K562 (cell line): Measurements from ENCODE around the gene CACYBP. TPM values are rescaled to one million over a fixed set of nuclear protein-coding genes. Genes with fewer than 3 reads are reported as not detected.
A peak's percentile ranks its signal among the peaks of the same experiment; 100 is the strongest.

Experiments used
- ATAC-seq: fragments of 200-7000 bp; cut with Tn5 transposase; 3 replicates; pipeline ENCODE4 v1.9.1; 2020; ENCODE audit warnings: moderate library complexity
- BruUV-seq: library from RNA; stranded (reverse); fragments of 400-500 nt; replicated peaks from 2 replicates; lab custom pipeline; 2021; lab: Mats Ljungman, UMichigan
- CTCF ChIA-PET: fragments of 300-600 bp; formaldehyde crosslinking; extraction: SDS; loops from one replicate; lab custom pipeline; 2021; ENCODE audit warnings: low intra/inter-chr PET ratio; lab: Yijun Ruan, JAX
- POLR2A ChIA-PET: fragments of 300-600, 350-650 bp; sonication (Branson Sonifier 250); formaldehyde crosslinking; extraction: SDS; loops from one replicate; lab custom pipeline; 2021; ENCODE audit warnings: antibody characterized with exemption, inconsistent platforms; lab: Yijun Ruan, JAX
- DNase-seq, 4 experiments: peaks; one replicate each; pipeline versions ENCODE4 v3.0.0 to v3.0.0-alpha.2; 2011 to 2018; ENCODE audit warnings: low spot score in 3 of 4, mixed read lengths in 3 of 4; ENCODE audit errors: extremely low read depth in 1 of 4
- FAIRE-seq: peaks from 2 replicates; lab custom pipeline; 2011; peaks lifted over from hg19 to GRCh38; lab: Jason Lieb, UNC
- H2AFZ ChIP-seq: 2 replicates; pipeline ENCODE4 v1.6.0; 2011; ENCODE audit warnings: low read depth, low read length, control low read depth, inconsistent platforms
- H3K27ac ChIP-seq: fragments of 200-600 bp; 3 replicates; pipeline ENCODE4 v1.8.0; 2011; ENCODE audit warnings: low read depth, mild to moderate bottlenecking, control low read depth, inconsistent platforms, low read length, moderate library complexity, mixed read lengths; ENCODE audit errors: extremely low read depth
- H3K27me3 ChIP-seq, 2 experiments: fragments of 300-600 bp in 1 of 2; 2 replicates in 1 of 2; 3 replicates in 1 of 2; pipeline versions ENCODE4 v1.6.0 to v1.8.0; 2011; ENCODE audit warnings: inconsistent platforms in 2 of 2, low read length in 2 of 2, mild to moderate bottlenecking in 1 of 2, mixed read lengths in 1 of 2, moderate library complexity in 1 of 2; ENCODE audit not compliant: control insufficient read depth in 2 of 2, insufficient read depth in 2 of 2
- H3K36me3 ChIP-seq: fragments of 300-600 bp; 3 replicates; pipeline ENCODE4 v1.8.0; 2011; ENCODE audit warnings: mild to moderate bottlenecking, low read length, inconsistent platforms; ENCODE audit not compliant: control insufficient read depth, insufficient read depth
- H3K4me1 ChIP-seq, 2 experiments: fragments of 200-600 bp in 1 of 2; replicated peaks in 1 of 2; 2 replicates in 1 of 2; 3 replicates in 1 of 2; pipeline versions ENCODE4 v1.5.1 to v1.8.0; 2011; ENCODE audit warnings: inconsistent platforms in 2 of 2, low read length in 2 of 2, mild to moderate bottlenecking in 1 of 2, mixed read lengths in 1 of 2, moderate library complexity in 1 of 2; ENCODE audit not compliant: control insufficient read depth in 2 of 2, insufficient read depth in 2 of 2
- H3K4me2 ChIP-seq: 2 replicates; pipeline ENCODE4 v1.6.1; 2011; ENCODE audit warnings: low read length, control low read depth, inconsistent platforms, mixed read lengths; ENCODE audit not compliant: insufficient read depth
- H3K4me3 ChIP-seq: fragments of 200-600 bp; sonication (generic), shearing (Covaris generic); 2 replicates; pipeline ENCODE4 v1.5.1; 2016; ENCODE audit warnings: control low read depth, inconsistent platforms
- H3K79me2 ChIP-seq: fragments of 200-600 bp; 3 replicates; pipeline ENCODE4 v1.8.0; 2011; ENCODE audit warnings: low read length, inconsistent platforms; ENCODE audit not compliant: control insufficient read depth, insufficient read depth
- H3K9ac ChIP-seq, 2 experiments: 2 replicates each; pipeline versions ENCODE4 v1.6.0 to v1.6.1; 2011; ENCODE audit warnings: low read depth in 2 of 2, low read length in 2 of 2, control low read depth in 1 of 2, inconsistent platforms in 1 of 2, mild to moderate bottlenecking in 1 of 2, mixed read lengths in 1 of 2; ENCODE audit not compliant: insufficient read depth in 1 of 2
- H3K9me1 ChIP-seq: one replicate; pipeline ENCODE4 v1.6.0; 2011; ENCODE audit warnings: inconsistent platforms, mild to moderate bottlenecking, low read length, moderate library complexity; ENCODE audit not compliant: control insufficient read depth, insufficient read depth
- H3K9me3 ChIP-seq: replicated peaks from 2 replicates; pipeline ENCODE4 v1.5.1; 2011; ENCODE audit warnings: low read depth, low read length, inconsistent platforms; ENCODE audit not compliant: control insufficient read depth, insufficient read depth
- H4K20me1 ChIP-seq: replicated peaks from 2 replicates; pipeline ENCODE4 v1.6.1; 2011; ENCODE audit warnings: low read length, inconsistent platforms, mixed read lengths; ENCODE audit not compliant: control insufficient read depth, insufficient read depth
- BCOR ChIP-seq: fragments of 450-650 bp; IDR thresholded peaks from 2 replicates; pipeline ENCODE4 v1.6.1; 2016
- C11orf30 ChIP-seq: fragments of 450-650 bp; IDR thresholded peaks from 2 replicates; pipeline ENCODE4 v1.6.1; 2016; ENCODE audit warnings: low read depth, mild to moderate bottlenecking
- NR2C1 ChIP-seq, 2 experiments: fragments of 450-650 bp; IDR thresholded peaks; 2 replicates each; pipeline ENCODE4 v1.6.1; 2017; ENCODE audit warnings: mild to moderate bottlenecking in 2 of 2, antibody characterized with exemption in 1 of 2, inconsistent platforms in 1 of 2, missing compliant biosample characterization in 1 of 2, missing genetic modification characterization in 1 of 2
- TEAD4 ChIP-seq, 2 experiments: sonication (generic) in 1 of 2; formaldehyde crosslinking in 1 of 2; IDR thresholded peaks; 2 replicates each; pipeline versions ENCODE4 v1.6.1 to v1.8.0; 2012 to 2022; ENCODE audit warnings: borderline replicate concordance in 1 of 2, inconsistent platforms in 1 of 2, low read length in 1 of 2, mild to moderate bottlenecking in 1 of 2, missing genetic modification reagents in 1 of 2
- ZBTB1 ChIP-seq: sonication (generic); formaldehyde crosslinking; IDR thresholded peaks from 2 replicates; pipeline ENCODE4 v1.8.1; 2023; ENCODE audit warnings: missing genetic modification reagents, low read depth, mild to moderate bottlenecking, borderline replicate concordance
- ZNF431 ChIP-seq: sonication (generic); formaldehyde crosslinking; IDR thresholded peaks from 2 replicates; pipeline ENCODE4 v1.8.0; 2022; ENCODE audit warnings: mild to moderate bottlenecking, missing genetic modification reagents
- WGBS: fragments of 100-300 bp; shearing (Covaris generic); methylation state at CpG from one replicate; pipeline ENCODE4 v1.1.6; 2016; ENCODE audit warnings: low coverage, mixed read lengths; ENCODE audit not compliant: insufficient coverage; ENCODE audit errors: missing lambda C conversion rate; 5-methylcytosine and 5-hydroxymethylcytosine counted together
- in situ Hi-C: fragments of 300-500 bp; cut with MboI; formaldehyde crosslinking; loops from 4 replicates; pipeline ENCODE4 v1.15.0; 2018; ENCODE audit warnings: inconsistent platforms, mixed read lengths
- intact Hi-C: fragments of 100-400 bp; cut with micrococcal nuclease; formaldehyde crosslinking; loops from 2 replicates; pipeline ENCODE4 v1.14.2; 2022
- polyA plus RNA-seq, 8 experiments: library from polyadenylated mRNA; depleted of rRNA in 4 of 8; stranded (reverse) in 5 of 8; unstranded in 3 of 8; fragments of >200 nt; fragmentation: Nextera tagmentation in 2 of 8; fragmentation: Illumina TruSeq in 1 of 8; extraction: Ambion mirVana in 2 of 8; extraction: Trizol in 1 of 8; gene quantifications; 2 replicates each; pipeline versions ENCODE4 v1.2.1 to v1.2.3, GENCODE V29; 2011 to 2014; ENCODE audit warnings: inconsistent platforms in 1 of 8, missing spikeins in 1 of 8
- total RNA-seq, 7 experiments: library from RNA; depleted of rRNA in 6 of 7; stranded (reverse); fragments of >200 nt in 6 of 7; fragmentation: Illumina TruSeq in 2 of 7; extraction: Trizol in 2 of 7; gene quantifications; 2 replicates each; pipeline versions ENCODE4 v1.2.1 to v1.2.3, GENCODE V29; 2011 to 2021; ENCODE audit warnings: low replicate concordance in 1 of 7
- TF ChIP-seq, protein P1 (sequence below): fragments of 450-650 bp; IDR thresholded peaks from 2 replicates; pipeline ENCODE4 v1.6.1; 2016; ENCODE audit warnings: mild to moderate bottlenecking, moderate library complexity

The CACYBP gene
- total and polyA plus RNA-seq, 9 of the 15 experiments (the other 6 are each of a cell fraction or from before 2014, with no cell fraction given), result 147 to 1,576 (median 488) TPM

DNA sequence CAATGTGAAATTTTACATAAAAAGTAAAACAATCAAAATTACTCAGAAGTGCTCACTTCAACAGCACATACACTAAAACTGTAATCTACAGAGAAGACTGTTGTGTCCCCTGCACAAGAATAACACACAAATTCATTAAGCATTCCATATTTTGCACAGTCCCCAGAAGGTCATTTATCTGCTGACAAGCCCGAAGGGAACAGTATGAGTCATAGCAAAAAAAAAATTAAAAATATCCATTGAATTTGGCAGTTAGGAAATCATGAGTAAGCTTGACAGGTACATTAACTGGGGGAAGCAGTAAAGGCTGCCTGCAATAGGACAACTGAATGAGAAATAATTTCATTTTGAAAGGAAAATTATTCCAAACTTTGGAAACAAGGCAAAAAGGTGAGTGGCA is 3.3 kb upstream of the CACYBP start (continued):
- TF ChIP-seq C11orf30 (peak; percentile 25; the same call in 1 of the 2 replicates), ZBTB1 (CRISPR knock-in tag) (no peak), BCOR (no peak), NR2C1 (IDR thresholded peaks at IDR 0.05) (0 out of 2 replicates have a peak, but pooled peaks have one; percentile 12), NR2C1 (tag; IDR thresholded peaks at IDR 0.05) (no peak), TEAD4 (IDR thresholded peaks at IDR 0.05; ENCODE audit: low read length) (no peak), TEAD4 (CRISPR knock-in tag; IDR thresholded peaks at IDR 0.05; ENCODE audit: borderline replicate concordance) (no peak)

DNA sequence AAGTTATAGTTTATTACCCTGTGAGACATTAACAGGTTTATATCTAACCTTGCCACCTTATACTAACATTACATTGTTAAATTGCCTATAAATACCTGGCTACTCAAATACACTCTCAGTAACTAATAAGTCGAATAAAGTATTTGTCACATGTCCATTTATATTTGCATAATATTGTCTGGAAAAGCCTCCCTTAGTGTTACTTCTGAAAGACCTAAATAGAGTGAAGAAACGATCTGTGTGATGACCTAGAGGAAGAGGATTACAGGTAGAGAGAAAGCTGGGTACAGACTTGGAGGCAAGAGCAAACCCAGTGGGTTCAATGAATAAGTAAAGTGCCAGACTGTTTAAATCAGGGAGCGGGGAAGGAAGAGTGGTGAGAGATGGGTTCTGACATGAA is 2.7 kb upstream of the CACYBP start:
- Histone ChIP-seq H3K79me2 (peaks cover 46% of the 10 kb centered on the region), H2AFZ (no peak overlapping the region), H3K4me2 (no peak overlapping the region), H3K9ac (peak overlapping the region in 1 of 2 experiments; percentile 41; a peak in 2 of 4 replicates), H3K36me3 (peaks cover 16% of the 10 kb centered on the region), H3K4me1 (peaks cover 10 to 23% of the 10 kb centered on the region in 2 experiments; a peak in 3 of 5 replicates), H3K9me3 (no peaks in the 10 kb centered on the region), H3K9me1 (no peaks in the 10 kb centered on the region), H3K4me3 (no peak overlapping the region), H4K20me1 (no peaks in the 10 kb centered on the region; the same call in none of the 2 replicates), H3K27me3 (no peaks in the 10 kb centered on the region), H3K27ac (peak overlapping the region; percentile 64; the same call in 2 of the 3 replicates)
- ChIA-PET CTCF (interaction anchor here (1.2 to 3.5 kb wide), 3 partner anchors 225 to 227 kb away, joined by 3 to 38 read pairs (median 13); no protein-coding TSS in a partner anchor), POLR2A (interaction anchor here (0.5 to 1.2 kb wide), 5 partner anchors 10 to 862 kb away, joined by 3 to 4 read pairs (median 3); no protein-coding TSS in a partner anchor)
- FAIRE-seq, result no peak
- TF ChIP-seq, protein P1, sequence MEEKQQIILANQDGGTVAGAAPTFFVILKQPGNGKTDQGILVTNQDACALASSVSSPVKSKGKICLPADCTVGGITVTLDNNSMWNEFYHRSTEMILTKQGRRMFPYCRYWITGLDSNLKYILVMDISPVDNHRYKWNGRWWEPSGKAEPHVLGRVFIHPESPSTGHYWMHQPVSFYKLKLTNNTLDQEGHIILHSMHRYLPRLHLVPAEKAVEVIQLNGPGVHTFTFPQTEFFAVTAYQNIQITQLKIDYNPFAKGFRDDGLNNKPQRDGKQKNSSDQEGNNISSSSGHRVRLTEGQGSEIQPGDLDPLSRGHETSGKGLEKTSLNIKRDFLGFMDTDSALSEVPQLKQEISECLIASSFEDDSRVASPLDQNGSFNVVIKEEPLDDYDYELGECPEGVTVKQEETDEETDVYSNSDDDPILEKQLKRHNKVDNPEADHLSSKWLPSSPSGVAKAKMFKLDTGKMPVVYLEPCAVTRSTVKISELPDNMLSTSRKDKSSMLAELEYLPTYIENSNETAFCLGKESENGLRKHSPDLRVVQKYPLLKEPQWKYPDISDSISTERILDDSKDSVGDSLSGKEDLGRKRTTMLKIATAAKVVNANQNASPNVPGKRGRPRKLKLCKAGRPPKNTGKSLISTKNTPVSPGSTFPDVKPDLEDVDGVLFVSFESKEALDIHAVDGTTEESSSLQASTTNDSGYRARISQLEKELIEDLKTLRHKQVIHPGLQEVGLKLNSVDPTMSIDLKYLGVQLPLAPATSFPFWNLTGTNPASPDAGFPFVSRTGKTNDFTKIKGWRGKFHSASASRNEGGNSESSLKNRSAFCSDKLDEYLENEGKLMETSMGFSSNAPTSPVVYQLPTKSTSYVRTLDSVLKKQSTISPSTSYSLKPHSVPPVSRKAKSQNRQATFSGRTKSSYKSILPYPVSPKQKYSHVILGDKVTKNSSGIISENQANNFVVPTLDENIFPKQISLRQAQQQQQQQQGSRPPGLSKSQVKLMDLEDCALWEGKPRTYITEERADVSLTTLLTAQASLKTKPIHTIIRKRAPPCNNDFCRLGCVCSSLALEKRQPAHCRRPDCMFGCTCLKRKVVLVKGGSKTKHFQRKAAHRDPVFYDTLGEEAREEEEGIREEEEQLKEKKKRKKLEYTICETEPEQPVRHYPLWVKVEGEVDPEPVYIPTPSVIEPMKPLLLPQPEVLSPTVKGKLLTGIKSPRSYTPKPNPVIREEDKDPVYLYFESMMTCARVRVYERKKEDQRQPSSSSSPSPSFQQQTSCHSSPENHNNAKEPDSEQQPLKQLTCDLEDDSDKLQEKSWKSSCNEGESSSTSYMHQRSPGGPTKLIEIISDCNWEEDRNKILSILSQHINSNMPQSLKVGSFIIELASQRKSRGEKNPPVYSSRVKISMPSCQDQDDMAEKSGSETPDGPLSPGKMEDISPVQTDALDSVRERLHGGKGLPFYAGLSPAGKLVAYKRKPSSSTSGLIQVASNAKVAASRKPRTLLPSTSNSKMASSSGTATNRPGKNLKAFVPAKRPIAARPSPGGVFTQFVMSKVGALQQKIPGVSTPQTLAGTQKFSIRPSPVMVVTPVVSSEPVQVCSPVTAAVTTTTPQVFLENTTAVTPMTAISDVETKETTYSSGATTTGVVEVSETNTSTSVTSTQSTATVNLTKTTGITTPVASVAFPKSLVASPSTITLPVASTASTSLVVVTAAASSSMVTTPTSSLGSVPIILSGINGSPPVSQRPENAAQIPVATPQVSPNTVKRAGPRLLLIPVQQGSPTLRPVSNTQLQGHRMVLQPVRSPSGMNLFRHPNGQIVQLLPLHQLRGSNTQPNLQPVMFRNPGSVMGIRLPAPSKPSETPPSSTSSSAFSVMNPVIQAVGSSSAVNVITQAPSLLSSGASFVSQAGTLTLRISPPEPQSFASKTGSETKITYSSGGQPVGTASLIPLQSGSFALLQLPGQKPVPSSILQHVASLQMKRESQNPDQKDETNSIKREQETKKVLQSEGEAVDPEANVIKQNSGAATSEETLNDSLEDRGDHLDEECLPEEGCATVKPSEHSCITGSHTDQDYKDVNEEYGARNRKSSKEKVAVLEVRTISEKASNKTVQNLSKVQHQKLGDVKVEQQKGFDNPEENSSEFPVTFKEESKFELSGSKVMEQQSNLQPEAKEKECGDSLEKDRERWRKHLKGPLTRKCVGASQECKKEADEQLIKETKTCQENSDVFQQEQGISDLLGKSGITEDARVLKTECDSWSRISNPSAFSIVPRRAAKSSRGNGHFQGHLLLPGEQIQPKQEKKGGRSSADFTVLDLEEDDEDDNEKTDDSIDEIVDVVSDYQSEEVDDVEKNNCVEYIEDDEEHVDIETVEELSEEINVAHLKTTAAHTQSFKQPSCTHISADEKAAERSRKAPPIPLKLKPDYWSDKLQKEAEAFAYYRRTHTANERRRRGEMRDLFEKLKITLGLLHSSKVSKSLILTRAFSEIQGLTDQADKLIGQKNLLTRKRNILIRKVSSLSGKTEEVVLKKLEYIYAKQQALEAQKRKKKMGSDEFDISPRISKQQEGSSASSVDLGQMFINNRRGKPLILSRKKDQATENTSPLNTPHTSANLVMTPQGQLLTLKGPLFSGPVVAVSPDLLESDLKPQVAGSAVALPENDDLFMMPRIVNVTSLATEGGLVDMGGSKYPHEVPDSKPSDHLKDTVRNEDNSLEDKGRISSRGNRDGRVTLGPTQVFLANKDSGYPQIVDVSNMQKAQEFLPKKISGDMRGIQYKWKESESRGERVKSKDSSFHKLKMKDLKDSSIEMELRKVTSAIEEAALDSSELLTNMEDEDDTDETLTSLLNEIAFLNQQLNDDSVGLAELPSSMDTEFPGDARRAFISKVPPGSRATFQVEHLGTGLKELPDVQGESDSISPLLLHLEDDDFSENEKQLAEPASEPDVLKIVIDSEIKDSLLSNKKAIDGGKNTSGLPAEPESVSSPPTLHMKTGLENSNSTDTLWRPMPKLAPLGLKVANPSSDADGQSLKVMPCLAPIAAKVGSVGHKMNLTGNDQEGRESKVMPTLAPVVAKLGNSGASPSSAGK, result no peak
- TF ChIP-seq ZNF431, result 0 out of 2 replicates have a peak, but pooled peaks have one; percentile 34
- no peak for DNase-seq
- in situ Hi-C loops (loop anchor here (5.0 to 25.0 kb wide), 2 partner anchors 230 to 735 kb away; no protein-coding TSS in a partner anchor), intact Hi-C loops (loop anchor here (5.0 kb wide), 1 partner anchor 735 kb away; no protein-coding TSS in a partner anchor)
- ATAC-seq, result no peak
- 66% methylated on average over 3 of the region's 3 CpGs for WGBS
- BruUV-seq, result no TSS peak
